Central memory CD4-positive, alpha-beta T cell (primary cell): ENCODE results near the gene MYH15.

Experiments used
- DNase-seq: peaks from one replicate; pipeline ENCODE4 v3.0.0; 2022

The MYH15 gene

DNA sequence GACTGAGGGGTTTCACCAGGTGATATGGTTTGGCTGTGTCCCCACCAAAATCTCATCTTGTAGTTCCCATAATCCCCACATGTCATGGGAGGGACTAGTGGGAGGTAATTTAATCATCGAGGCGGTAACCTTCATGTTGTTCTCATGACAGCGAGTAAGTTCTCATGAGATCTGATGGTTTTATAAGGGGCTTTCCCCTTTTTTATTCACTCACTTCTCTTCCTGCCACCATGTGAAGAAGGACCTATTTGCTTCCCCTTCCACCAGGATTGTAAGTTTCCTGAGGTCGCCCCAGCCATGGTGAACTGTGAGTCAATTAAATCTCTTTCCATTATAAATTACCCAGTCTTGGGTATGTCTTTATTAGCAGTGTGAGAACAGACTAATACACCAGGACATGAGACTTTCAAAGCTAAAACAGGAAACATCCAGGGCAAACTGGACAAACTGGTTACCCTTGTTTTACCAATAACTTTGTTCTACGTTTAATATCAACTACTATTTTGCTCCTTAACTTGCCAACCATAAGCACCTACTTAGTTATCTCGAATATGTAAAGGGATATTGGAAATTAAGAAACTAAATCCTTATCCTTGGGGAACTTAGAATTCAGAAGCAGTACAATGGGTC lies 98.2 kb downstream of the MYH15 start:
- no peak for DNase-seq

GRCh38 chr3:108410531-108410984 lies 99.8 kb downstream of the MYH15 start:
- DNase-seq, result no peak

DNA sequence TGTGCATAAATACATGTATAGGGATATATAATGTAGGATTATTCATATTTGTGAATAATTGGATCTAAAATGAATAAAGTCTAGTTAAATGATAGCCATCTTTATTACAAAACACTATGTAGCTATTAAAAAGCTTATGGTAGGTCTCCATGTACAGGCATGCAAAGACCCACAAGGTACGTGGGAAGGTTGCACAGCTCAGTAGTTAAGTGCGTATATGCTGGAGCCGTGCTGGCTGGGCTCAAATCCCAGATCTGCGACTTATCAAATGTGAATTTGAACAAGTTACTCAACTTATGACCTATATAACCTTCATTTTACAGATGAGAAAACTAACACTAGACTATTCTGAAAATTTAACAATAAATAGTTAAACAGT lies 100.6 kb downstream of the MYH15 start:
- DNase-seq, result no peak

DNA sequence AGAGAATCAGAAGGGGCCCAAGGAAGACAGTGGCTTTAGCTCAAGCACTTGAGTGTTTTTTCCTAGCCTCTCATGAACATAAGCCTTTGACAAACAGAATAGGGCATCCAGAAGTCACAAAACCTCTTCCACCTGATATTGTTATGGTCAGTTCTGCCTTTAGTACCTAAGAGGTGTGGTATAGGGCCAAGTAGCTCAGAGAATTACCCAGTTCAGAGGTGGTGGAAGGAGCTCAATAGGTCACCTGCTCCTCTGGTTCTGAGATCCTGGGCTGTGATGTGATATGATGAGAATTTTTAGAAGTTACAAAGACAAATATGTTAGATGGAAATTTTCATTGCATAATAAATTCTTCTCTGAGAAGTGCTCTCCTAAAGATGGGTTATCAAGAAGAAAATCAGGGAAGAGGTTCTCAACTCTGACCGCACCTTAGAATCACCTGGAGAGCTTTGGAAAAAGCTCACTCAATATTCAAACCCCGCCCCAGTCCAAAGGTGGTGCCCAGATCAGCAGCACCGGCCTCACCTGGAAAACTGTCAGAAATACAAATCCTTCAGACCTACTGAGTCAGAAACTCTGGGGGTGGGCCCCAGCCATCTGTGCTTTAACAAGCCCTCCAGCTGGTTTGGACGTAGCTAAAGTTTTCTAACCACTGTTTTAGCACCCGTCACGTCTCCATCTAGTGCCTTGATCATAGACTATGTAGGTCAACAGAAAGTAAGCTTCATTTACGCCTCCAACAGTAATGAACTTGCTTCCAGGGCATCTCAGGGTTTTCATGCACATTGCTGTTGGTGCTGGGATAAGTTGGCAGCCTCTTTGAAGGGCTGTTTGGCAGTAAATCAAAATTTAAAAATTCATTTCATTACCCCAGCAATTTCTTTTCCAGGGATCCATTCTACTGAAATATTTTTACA lies 101.3 kb downstream of the MYH15 start:
- no peak for DNase-seq

DNA sequence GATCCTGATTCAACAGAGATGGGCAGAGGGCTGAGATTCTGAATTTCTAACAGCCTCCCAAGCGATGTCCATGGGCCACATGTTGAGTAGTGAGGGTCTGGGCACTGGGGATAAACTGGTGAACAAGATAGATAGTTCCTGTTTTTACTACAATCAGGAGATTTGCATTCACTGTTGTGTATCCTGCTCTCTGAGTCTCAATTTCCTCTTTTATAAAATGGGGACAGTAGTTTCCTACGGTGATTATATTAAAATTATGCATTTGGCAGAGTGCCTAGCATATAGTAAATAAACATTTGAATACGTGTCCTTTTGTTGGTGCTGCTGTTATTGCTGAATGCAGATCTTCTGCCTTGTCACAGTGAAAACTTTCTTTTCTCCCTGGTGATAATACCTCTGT lies 102.5 kb downstream of the MYH15 start:
- no peak for DNase-seq

- no peak for DNase-seq
These were observed 103.7 kb downstream of the MYH15 start for GRCh38 chr3:108406661-108407206.

GRCh38 chr3:108406063-108406660 lies 104.2 kb downstream of the MYH15 start:
- no peak for DNase-seq

- no peak for DNase-seq
These were observed 106.0 kb downstream of the MYH15 start for GRCh38 chr3:108404368-108404767.

- DNase-seq, result no peak
These were observed 106.6 kb downstream of the MYH15 start for GRCh38 chr3:108403686-108404345.

DNA sequence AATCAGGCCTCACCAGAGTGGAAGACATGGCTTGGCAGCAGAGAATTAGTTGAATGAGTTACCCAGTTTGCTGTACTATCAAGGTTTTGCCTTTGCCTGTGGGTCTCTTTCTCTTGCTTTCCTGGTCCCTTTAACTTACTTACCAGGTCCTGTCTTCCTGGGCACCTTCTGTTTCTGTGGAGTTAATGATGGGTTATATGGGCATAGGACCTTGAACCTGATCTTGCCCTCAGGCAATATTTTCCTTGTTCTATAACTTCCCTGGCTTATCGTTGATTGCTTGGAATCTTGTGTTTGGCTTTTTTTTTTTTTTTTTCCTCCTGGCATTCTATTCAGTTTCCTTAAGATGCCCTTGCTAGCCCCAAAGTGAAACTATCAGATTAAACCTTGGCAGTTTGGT lies 107.2 kb downstream of the MYH15 start:
- no peak for DNase-seq

DNA sequence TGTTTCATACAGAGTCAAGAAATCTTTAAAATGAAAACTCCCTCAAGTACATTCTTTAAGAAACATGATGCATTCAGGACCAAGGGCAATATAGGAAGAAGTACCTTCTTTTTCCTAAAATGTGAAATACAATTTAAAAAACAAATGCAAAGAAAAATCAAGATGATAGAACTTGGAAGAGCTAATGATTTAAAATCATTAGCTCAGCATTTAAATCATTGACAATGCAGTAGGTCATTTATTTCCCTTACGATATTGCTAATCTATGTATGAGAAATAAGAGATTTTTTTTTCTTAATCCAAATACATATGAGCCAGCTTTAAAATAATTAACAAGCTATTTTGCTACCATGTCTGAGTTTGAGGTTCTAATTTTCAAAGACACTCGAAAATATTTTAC lies 108.6 kb downstream of the MYH15 start:
- no peak for DNase-seq

- no peak for DNase-seq
These were observed 111.9 kb downstream of the MYH15 start for GRCh38 chr3:108398510-108398909.

GRCh38 chr3:108396336-108396735 lies 114.1 kb downstream of the MYH15 start:
- DNase-seq, result no peak

DNA sequence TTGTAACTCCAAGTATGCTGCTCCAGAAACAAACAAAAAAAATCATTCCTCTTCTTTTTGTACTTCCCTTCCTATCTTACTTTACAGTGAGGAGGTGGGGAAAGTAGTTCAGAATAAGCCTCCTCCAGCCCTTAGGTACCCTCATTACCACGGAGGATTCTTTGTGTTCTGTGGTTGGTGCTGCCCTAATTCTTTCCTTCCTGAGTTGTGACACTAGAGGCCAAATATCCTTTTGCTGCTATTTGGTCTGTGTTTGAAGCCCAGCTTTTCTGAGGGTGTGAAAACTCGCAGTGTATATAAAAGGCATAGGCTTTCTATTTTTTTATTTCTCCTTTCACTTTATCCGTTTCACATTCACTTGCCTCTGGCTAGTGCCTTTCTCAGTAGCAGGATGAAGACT lies 115.8 kb downstream of the MYH15 start:
- no peak for DNase-seq

- DNase-seq, result no peak
These were observed 116.4 kb downstream of the MYH15 start for GRCh38 chr3:108394016-108394415.

- no peak for DNase-seq
These were observed 117.1 kb downstream of the MYH15 start for GRCh38 chr3:108393128-108393900.

DNA sequence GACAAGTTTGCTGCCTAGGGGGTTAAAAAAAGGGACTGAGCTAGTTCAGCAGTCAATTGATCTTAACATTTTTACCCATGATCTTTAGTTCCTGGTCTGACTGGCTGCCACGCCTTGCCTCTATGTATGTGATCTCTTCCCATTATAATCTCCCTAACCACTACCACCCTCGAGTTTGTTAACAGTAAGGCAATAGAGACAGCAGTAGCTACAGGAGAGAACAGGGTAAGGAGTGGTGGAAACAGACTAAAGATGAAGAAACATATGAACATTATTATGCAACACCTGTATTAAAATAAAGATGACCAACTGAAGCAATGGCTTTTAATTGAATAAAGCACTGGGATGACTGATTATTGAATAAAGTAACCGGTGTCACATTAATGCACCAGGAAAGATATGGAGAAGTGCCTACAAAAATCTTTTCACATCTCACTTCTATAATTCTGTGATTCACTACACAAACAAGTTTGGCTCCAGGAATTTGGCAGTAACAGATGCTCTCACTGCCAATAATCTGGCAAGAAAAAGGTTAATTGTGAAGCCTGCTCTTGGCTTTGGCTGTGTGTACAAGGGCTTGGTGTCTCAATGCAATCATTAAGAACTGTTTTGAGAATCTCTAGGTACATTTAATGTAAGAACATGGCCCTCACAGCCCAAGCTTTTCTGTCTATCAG lies 118.3 kb downstream of the MYH15 start:
- no peak for DNase-seq

DNA sequence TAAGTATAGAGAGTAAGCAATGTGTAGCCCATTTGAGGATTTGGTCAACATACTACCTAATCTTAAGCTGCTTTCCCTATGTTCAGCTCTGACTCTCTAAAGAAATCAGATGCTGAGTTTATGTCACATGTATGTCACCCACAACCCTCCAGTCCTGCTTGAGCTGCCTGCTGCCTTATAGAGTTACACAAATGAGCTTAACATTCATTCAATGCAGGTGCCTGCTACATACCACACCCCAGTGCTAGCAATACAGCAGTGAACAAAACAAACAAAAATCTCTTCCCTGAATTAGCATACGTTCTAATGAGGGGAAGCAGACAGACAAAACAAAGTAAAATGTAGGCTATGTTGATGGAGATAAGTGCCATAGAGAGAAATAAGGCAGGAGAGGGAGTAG lies 121.0 kb downstream of the MYH15 start:
- DNase-seq, result no peak

- DNase-seq, result no peak
These were observed 122.0 kb downstream of the MYH15 start for GRCh38 chr3:108388136-108389132.

- no peak for DNase-seq
These were observed 123.3 kb downstream of the MYH15 start for GRCh38 chr3:108387063-108387462.
